Thoracic aorta (tissue), 2 donors: ENCODE results near the gene CNKSR3. TPM values are rescaled to one million over a fixed set of nuclear protein-coding genes. Genes with fewer than 3 reads are reported as not detected.

Source experiments
- ATAC-seq: fragments of 150-250 bp; one replicate; pipeline ENCODE4 v1.8.0; 2017; ENCODE audit warnings: low read depth; ENCODE audit not compliant: insufficient number of reproducible peaks, low FRiP score
- DNase-seq: peaks from one replicate; pipeline ENCODE4 v3.0.0-alpha.2; 2020; ENCODE audit warnings: low spot score
- H3K27ac ChIP-seq, 2 donors: fragments of 200-600 bp; sonication (generic); 1 replicate in 1 of 2; 2 replicates in 1 of 2; pipeline ENCODE4 v1.5.1; 2016; ENCODE audit warnings: mild to moderate bottlenecking in 2 of 2, moderate library complexity in 2 of 2
- H3K27me3 ChIP-seq: fragments of 200-600 bp; sonication (generic); replicated peaks from 2 replicates; pipeline ENCODE4 v1.6.0; 2016; ENCODE audit warnings: mild to moderate bottlenecking; ENCODE audit not compliant: insufficient read depth
- H3K36me3 ChIP-seq: fragments of 200-600 bp; sonication (generic); one replicate; pipeline ENCODE4 v1.5.1; 2016
- H3K4me1 ChIP-seq, 2 donors: fragments of 200-600 bp; sonication (generic); 1 replicate in 1 of 2; 2 replicates in 1 of 2; pipeline versions ENCODE4 v1.5.1 to v1.6.0; 2016; ENCODE audit warnings: low read depth in 2 of 2, mild to moderate bottlenecking in 1 of 2; ENCODE audit not compliant: control insufficient read depth in 1 of 2
- H3K4me3 ChIP-seq: fragments of 200-600 bp; sonication (generic); 2 replicates; pipeline ENCODE4 v1.5.1; 2016; ENCODE audit warnings: mild to moderate bottlenecking
- H3K9me3 ChIP-seq: fragments of 200-600 bp; sonication (generic); 2 replicates; pipeline ENCODE4 v1.5.1; 2016
- CTCF ChIP-seq: fragments of 200-600 bp; sonication (generic); IDR thresholded peaks from one replicate; pipeline ENCODE4 v1.5.1; 2019; ENCODE audit warnings: antibody characterized with exemption
- total RNA-seq, 2 donors: library from RNA; depleted of rRNA; stranded (reverse); fragments of >200 nt; gene quantifications; one replicate each; pipeline versions ENCODE4 v1.1.0 to v1.2.3, GENCODE V29; 2016

CNKSR3 gene
- total RNA-seq, 2 donors from 2014 or later: 20.2 to 22.9 TPM

DNA sequence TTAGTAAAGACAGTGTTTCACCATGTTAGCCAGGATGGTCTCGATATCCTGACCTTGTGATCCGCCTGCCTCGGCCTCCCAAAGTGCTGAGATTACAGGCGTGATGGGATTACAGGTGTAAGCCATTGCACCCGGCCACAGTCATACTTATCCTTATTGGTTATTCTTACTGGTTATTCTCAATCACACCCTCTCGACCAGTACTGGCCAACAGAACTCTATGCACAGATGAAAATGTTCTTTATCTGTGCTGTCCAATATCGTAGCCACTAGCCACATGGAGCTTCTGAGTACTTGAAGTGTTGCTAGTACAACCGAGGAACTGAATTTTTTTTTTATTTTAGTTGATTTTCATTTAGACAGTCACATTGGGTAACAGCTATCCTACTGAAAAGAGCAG lies 63.5 kb downstream of the CNKSR3 start:
- Histone ChIP-seq H3K4me1 (peaks cover 15 to 52% of the 10 kb centered on the region in 2 donors), H3K36me3 (no peaks in the 10 kb centered on the region), H3K27ac (peak overlapping the region in 1 of 2 donors; percentile 78), H3K4me3 (no peak overlapping the region), H3K9me3 (no peaks in the 10 kb centered on the region), H3K27me3 (no peaks in the 10 kb centered on the region)
- TF ChIP-seq CTCF: no peak
- no peak for ATAC-seq
- DNase-seq: no peak

DNA sequence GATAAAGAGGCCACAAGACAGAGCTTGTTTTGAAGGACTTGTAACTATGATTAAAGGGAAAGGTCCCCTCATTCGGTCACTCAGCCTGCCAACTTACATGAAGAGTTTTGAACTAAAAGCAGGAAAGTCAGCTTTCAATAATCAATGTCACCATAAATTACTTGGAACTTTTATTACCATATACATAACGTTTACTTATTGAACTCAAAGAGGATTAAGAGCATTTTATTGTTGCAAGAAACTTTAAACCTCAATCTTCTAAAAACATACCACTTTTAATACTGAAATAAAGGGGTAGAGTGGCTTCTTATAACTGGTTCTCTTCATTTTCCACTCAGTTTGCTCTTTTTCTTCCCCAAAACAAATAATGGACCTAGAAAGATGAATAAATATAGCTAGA lies 65.1 kb downstream of the CNKSR3 start:
- no peaks in the 10 kb centered on the region for H3K36me3 ChIP-seq
- H3K27ac ChIP-seq: peak overlapping the region in 1 of 2 donors; percentile 63
- no peaks in the 10 kb centered on the region for H3K27me3 ChIP-seq
- ATAC-seq (no peak), DNase-seq (no peak)
- peaks cover 15 to 63% of the 10 kb centered on the region in 2 donors for H3K4me1 ChIP-seq
- H3K4me3 ChIP-seq: peak overlapping the region; percentile 17
- no peaks in the 10 kb centered on the region for H3K9me3 ChIP-seq
- TF ChIP-seq CTCF: no peak

GRCh38 chr6:154441995-154442310 lies 68.5 kb downstream of the CNKSR3 start:
- no peaks in the 10 kb centered on the region for H3K27me3 ChIP-seq
- ATAC-seq: no peak
- H3K4me3 ChIP-seq: no peak overlapping the region
- no peaks in the 10 kb centered on the region for H3K9me3 ChIP-seq
- H3K36me3 ChIP-seq: no peaks in the 10 kb centered on the region
- no peak overlapping the region for H3K27ac ChIP-seq
- peaks cover 11 to 55% of the 10 kb centered on the region in 2 donors for H3K4me1 ChIP-seq
- no peak for DNase-seq
- TF ChIP-seq CTCF: no peak

DNA sequence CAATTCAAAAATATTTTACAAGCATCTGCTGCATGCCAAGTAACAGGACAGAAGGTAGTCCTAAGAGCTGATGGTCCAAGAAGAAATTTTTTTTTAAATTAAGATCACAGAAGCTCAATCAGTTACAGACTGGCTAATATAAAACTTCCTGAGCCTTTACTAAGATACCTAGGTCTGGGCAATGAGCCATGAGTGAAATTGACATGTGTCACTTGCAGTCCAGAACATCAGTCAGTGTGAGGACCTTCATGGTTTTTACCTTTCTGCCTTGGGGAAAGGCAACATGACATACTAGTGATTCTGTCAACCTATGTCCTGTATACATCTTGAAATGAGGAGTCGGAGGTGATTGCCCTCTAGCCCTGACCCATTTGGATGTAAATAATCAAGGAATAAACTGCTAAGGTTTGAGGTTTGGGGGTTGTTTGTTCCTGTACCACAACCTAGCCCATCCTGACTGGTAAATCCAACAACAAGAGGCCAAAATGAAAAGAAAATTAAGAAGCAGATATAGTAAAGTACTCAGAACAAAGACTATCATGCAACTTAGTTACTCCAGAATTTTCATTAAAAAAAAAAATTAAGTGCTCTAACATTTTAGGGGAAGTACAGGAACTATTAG lies 70.0 kb downstream of the CNKSR3 start:
- no peak for DNase-seq
- no peak overlapping the region for H3K27ac ChIP-seq

GRCh38 chr6:154440022-154440421 lies 70.5 kb downstream of the CNKSR3 start:
- TF ChIP-seq CTCF: no peak
- no peak overlapping the region for H3K4me3 ChIP-seq
- no peaks in the 10 kb centered on the region for H3K9me3 ChIP-seq
- H3K27ac ChIP-seq: no peak overlapping the region
- ATAC-seq (no peak), DNase-seq (no peak)
- peaks cover 4 to 39% of the 10 kb centered on the region in 2 donors for H3K4me1 ChIP-seq
- H3K36me3 ChIP-seq: no peaks in the 10 kb centered on the region
- H3K27me3 ChIP-seq: no peaks in the 10 kb centered on the region

More for the DNA sequence above, 70.0 kb downstream of the CNKSR3 start:
- no peak overlapping the region for H3K4me3 ChIP-seq
- H3K27me3 ChIP-seq: no peaks in the 10 kb centered on the region
- ATAC-seq: no peak
- H3K4me1 ChIP-seq: peaks cover 4 to 40% of the 10 kb centered on the region in 2 donors
- no peaks in the 10 kb centered on the region for H3K9me3 ChIP-seq
- no peak for TF ChIP-seq CTCF
- H3K36me3 ChIP-seq: no peaks in the 10 kb centered on the region
